Iris pigment epithelial cell (primary cell): ENCODE measurements around the gene PEDS1.
"Not testable (repeated sequence)": the region's sequence is repeated elsewhere in the genome, so short reads cannot be mapped to it uniquely, and the experiment has no call there.

Experiments
- DNase-seq: peaks from one replicate; pipeline ENCODE4 v3.0.0-alpha.2; 2011; ENCODE audit warnings: low read depth

Gene PEDS1

DNA sequence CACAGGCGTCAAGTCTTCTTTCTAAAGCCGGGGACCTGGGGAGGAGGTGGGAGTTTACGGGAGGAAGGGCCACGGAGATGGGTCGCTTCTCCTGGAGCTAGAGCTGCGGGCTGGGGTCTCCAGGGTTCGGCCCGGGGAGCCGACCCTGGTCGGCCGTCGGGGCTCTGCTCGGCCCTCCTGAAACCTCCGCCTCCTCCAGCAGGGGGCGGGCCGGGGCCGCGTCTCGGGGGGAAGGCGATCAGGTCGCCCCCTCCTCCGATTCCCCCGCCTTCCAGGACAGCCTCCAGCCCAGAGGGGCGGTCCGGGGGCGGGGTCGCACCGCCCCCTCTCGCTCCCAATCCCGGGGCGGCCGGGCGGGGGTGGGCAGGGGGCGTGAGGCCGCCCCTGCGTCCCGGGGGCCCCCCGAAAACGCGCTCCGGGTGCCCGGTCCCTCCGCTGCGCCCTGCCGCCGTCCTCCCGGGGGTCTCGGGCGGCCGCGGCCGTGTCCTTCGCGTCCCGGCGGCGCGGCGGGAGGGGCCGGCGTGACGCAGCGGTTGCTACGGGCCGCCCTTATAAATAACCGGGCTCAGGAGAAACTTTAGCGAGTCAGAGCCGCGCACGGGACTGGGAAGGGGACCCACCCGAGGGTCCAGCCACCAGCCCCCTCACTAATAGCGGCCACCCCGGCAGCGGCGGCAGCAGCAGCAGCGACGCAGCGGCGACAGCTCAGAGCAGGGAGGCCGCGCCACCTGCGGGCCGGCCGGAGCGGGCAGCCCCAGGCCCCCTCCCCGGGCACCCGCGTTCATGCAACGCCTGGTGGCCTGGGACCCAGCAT lies 36.9 kb upstream of the PEDS1 start, which contains the start of gene CEBPB:
TSS of gene CEBPB (plus strand) at position 580 of the 814 bp plus-strand sequence. CDS start at position 784, 204 bp downstream.
- peak; percentile 82 for DNase-seq

DNA sequence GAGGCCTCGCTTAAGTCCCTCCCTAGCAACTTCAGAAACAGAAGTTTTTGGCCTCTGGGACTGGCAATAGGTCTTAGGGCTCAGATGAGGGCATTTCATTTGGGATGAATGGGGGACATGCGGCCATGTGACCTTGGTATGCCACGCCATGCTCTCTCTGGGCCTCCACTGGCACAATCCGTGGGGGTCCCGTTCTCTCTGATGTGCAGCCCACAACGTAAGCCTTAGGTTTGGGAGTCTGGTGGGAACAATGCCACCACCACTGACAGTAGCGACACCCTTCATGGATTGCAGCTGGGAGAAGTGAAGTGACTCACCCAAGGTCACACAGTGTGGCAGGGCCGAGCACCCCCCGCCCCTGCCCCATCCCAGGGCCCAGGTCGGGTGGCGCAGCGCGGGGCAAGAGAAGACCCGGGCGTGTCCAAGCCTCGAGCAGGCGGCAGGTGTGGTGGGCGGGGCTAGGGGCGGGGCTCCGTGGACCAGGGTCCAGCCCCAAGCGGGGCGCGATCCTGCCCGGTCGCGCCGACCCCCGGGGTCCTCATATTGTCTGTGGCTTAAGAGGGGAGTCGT lies 36.2 kb upstream of the PEDS1 start:
- no peak for DNase-seq

DNA sequence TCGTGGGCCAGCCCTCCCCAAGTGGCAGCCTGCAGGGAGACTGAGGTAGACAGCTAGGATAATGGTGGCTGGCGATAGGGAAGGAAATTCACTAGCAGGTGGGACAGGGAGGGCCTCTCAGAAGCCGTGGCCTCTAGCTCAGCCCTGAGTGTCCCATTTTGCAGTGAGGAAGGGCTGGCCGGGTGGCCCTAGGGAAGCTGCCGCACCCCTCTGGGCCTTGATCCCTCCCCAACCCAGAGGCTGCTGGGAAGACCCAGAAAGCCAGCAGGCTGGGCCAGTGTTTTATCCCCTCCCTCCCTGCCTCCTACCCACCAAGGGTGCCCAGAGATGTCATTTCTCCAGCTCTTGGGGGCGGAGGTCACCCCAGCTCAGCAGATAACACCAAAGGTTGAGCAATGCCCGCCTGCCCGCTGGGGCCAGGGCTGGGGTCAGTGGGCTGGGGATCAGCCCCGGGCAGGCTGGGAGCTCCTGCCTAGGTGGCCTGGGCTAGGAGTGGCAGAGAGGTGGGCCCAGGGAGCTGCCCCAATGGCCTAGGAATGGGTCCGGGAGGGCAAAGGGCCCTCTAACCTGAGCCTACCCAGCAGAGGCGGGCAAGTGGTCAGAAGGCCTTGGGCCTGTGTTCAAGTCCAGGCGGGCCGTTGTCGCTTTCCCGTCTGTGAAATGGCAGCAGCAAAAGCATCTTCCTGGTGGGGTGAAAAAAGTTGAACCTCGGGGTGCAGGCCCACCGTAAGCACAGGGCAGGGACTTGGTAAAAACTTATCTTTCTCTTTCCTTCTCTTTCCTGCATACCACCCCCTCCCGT lies 35.6 kb upstream of the PEDS1 start:
- DNase-seq, result no peak

DNA sequence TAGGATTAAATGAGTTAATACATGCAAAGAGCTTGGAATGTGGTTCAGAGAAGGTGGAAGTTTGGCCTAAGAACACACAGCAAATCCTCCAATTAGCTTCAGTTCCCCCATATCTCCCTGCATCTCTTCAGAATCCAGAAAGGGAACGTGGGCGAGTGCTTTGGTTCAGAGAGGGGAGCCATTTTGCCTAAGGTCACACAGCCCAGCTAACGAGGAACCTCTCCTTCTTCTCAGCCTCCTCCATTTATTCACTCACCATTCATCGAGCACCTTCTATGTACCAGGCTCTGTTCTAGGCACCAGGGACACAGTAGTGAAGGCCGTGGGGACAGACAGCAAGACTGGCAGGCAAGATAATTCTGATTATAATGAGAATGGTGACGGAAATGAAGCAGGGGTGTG lies 34.8 kb upstream of the PEDS1 start:
- DNase-seq, result no peak

DNA sequence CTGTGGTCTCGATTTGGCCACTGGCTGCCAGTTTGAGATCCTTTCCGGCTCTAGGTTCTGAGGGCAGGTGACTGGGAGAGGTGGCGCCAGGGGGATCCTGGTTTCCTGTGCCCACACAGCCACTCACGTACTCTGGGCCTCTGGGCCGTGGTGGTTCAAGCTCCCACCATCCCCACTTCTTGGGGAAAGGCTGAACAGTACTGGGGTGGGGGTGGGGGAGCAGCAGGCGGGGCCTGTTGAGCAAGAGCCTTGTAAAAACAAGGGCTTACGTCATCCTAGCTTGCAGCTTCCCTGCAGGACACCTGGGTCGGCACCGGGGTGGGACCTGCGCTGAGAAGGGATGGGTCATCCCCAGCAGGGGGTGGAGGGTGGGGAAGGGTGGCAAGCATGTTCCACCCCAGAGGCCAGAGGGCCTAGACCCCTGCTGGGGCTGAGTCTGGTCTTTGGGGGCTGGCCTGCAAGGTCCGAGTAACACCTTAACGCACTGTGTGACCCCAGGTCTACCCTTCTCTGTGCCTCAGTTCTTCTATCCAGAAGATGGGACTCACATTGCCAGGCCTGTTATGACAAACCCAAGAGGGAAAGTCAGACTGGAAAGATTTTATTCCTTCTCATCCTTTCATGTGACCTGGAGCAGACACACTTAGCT lies 34.0 kb upstream of the PEDS1 start:
- peak; percentile 84 for DNase-seq

DNA sequence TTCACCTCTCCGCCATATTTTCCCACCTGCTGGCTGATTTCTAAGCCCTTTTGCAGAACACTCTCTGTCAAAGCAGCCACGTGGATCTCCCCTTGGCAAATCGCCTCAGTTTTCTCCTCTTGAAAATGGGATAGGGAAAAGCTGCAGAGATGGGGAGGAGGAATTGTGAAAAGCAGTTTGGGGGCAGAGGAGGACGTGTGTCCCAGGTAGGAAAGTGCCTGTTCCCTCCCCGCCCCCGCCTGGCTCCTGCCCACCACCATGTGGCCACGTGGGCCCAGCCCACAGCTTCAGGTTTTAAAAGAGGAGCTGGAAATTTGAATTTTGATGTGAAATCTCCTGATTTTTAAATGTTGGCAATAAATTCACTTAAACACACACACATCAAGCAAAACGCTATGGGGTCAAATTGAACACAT lies 33.5 kb upstream of the PEDS1 start:
- DNase-seq, result no peak

DNA sequence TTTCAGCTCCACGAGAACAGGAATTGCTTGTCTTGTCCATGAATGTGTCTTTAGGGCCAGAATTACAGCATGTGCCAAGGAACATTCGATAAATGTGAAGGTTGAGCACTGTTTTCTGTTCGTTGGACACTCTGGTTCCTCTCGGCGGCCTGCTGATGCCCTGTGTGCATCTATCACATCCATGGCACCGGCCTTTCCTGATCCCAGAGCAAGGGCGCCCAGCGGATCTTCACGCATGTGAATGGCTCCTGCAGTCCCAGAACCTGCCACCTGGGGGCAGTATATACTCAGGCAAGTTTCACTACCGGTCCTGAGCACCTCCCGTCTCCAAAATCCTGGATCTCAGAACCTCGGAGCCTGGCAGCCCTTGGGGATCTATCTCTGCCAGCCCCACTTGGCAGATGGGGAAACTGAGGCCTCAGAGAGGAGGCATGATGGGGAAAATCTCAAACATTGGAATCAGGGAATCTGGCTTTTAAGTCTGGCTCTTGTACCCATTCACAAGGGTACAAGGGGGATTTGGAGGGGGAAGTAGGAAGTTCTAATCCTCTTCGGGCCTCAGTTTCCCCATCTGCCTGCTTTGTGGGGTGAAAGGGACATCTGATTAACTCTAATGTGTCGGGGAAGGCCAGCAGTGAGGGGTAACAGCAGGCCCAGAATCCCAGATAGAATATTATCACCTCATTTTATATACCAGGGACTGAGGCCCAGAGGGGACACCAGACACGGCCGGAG lies 32.8 kb upstream of the PEDS1 start:
- DNase-seq, result peak; percentile 71

DNA sequence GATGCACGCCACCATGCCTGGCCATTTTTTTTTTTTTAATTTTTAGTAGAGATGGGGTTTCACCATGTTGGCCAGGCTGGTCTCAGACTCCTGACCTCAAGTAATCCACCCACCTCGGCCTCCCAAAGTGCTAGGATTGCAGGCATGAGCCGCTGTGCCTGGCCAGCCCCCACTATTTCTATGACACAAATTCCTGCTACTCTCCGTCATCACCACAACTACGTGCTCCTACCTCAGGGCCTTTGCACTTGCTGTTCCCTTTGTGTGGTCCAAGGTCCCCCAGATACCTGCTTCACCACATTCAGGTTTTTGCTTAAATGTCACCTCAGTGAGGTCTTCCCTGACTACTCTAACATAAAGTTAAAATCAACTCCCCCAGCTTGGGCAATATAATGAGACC lies 31.9 kb upstream of the PEDS1 start:
- DNase-seq, result no peak

DNA sequence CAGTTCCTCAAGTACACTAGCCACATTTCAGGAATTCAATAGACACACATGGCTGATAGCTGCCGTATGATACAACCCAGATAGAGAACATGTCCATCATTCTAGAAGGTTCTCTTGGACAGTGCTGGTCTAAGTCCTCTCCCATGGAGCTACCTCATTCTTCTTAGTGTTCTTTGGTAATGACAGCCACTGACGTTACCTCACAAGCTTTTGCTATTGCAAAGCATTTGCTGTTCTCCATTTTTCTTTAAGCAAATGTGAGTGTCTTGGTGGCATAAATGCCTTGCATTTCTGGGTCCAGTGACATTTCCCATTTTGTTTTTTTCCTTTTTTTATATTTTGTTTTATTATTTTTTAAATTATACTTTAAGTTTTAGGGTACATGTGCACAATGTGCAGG lies 28.8 kb upstream of the PEDS1 start:
- no peak for DNase-seq

DNA sequence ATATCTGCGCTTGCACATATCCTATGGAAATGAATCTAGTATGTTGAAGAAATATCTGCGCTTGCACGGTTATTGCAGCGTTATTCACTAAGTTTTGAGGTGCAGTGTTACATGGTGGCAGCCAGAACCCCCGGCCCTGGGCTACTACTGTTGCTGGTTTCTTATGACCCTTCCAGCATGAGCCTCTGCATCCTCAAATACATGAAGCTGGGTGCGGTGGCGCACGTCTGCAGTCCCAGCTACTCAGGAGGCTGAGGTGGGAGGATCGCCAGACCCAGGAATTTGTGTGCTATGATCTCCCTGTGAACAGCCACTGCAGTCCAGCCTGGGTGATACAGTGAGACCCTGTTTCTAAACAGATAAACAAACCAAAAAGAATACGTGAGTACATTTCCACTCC lies 27.8 kb upstream of the PEDS1 start:
- no peak for DNase-seq

DNA sequence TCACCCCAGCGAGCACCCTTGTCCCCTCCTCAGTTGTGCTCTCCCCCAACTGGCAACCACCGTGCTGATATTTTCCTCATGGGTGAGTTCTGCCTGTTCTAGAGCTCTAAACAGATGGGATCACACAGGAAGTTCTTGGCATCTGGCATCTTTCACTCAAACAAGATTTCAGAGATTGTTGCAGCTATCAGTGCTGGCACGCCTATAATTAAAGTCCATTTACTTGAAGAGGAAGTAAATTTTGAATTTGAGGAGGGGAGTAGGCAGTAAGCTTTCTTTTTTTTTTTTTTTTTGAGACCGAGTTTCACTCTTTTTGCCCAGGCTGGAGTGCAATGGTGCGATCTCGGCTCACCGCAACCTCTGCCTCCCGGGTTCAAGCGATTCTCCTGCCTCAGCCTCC lies 25.1 kb upstream of the PEDS1 start:
- not testable (repeated sequence) for DNase-seq

DNA sequence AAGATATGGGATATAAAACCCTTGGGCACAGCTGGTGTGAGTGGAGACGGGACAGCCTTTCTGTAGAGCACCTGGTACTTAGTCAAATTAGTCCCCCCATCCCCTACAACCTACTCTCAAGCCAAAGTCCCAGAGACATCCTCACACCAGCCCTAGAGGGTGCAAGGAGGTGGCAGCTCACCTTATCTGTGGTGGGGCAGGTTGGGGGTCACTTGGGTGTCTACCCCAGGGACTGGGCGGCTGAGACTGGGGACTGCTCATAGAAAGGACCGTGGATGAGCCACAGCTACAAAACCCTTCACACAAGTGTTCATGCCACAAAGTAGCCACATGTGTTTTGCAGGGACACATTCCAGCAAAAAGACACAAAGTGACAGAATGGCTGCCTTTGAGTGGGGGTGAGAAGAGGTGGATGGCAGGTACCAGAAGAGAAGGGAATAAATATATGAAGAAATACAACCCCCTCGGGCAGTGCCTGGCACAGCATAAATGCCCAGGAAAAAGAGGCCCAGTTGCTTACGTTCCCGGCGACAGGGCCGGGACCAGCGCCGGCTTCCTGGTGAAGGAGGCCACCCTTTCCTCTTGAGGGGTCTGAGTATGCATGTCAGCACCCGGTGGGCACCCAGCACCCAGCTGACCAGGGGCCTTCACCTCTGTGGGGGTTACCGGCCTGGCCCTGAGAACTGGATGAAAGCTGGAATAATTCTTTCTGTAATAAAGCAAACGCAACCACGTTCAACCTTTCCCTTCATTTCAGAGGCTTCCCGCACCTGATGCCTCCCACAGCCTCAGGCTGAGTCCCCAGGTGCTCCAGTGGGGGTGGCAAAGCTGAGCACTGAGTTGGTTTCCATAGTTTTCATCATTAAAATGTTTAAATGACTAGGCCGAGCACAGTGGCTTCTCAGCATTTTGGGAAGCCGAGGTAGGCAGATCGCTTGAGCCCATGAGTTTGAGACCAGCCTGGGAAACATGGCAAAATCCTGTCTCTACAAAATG lies 22.7 kb upstream of the PEDS1 start:
- no peak for DNase-seq

DNA sequence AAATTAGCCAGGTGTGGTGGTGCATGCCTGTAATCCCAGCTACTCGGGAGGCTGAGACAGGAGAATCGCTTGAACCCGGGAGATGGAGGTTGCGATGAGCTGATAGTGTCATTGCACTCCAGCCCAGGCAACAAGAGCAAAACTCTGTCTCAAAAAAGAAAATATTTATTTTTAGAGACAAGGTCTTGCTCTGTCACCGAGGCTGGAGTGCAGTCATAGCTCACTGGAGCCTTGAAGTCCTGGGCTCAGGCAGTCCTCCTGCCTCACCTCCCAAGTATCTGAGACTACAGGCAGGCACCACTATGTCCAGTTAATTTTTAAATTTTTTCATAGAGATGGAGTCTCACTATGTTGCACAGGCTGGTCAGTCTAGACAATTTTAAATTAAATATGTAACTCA lies 20.9 kb upstream of the PEDS1 start:
- DNase-seq, result no peak

DNA sequence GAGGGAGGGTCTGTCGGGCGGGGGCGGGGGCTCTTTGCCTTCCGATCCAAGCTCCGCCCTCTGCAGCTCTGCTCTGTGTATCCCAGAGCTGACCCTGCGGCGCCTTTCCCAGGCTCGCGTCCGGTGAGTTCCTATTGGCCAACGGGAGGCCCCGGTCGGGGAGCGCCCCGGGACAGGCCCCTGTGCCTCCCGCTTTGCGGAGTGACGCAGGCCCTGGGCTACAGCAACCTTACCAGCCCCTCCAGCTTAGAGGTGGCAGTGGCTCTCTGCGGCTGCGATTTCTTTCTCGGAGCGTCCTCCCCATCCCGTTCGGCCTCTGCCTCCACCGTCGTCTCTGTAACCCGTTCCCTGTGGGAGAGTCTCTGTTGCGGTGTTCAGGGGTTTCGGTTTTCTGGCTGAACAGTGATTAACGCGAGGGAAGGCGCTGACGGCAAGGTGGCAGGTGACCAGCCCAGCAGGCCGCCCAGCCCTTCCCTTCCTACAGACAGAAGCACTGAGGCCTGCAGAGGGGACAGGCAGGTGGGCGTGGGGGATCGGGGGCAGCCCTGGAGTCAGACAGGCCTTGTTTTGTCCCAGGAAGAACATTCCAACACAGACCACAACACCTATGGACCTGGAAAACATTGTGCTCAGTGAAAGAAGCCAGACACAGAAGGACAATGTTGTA lies 19.0 kb upstream of the PEDS1 start:
- DNase-seq, result peak; percentile 75

DNA sequence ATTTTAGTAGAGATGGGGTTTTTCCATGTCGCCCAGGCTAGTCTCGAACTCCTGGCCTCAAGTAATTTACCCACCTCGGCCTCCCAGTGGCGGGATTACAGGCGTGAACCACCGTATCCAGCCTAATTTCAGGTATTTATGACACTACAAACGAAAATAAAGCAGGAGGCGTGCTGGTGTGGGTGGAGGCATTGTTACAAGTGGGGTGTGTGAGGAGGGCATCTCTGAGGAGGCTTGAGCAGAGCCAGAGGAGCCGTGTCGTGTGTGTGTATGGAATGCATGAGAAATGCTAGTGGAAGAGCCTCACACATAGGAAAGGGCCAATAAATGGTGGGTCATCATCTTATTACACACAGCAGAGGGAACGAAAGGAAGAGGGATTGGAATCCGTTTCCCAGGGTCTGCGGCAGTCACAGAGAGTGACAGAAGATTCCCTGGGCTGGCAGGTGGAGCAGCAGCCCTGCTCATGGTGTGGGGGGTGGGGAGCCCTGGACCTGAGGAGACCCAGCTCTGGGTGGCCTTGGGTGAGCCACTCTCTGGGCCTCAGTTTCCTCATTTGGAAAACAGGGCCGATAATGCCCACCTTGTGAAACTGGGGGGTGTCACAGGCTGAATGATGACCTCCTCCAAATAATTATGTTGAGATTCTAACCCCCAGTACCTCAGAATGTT lies 17.2 kb upstream of the PEDS1 start:
- DNase-seq, result no peak

DNA sequence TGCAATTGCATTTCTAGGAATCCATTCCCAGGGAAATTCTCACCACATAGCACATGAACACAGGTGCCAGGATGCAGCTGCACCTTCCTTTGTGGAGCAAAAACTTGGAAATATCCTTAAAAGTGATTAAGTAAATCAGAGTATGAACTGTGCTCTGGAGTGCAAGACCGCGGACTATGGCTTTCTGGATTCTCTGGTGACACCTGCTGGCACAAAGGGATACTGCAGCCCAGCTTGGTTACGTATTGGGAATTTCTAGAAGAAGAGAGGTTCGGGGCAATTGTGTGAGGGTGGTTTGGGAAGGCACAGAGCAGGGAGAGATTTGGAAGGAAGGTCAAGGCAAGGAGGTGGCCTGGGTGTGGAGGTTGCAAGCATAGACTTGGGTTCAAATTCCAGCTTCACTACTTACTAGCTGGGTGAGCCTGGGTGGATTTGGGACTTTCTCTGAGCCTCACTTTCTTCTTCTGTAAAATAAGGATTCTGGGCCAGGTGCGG lies 15.9 kb upstream of the PEDS1 start:
- DNase-seq, result peak; percentile 67

DNA sequence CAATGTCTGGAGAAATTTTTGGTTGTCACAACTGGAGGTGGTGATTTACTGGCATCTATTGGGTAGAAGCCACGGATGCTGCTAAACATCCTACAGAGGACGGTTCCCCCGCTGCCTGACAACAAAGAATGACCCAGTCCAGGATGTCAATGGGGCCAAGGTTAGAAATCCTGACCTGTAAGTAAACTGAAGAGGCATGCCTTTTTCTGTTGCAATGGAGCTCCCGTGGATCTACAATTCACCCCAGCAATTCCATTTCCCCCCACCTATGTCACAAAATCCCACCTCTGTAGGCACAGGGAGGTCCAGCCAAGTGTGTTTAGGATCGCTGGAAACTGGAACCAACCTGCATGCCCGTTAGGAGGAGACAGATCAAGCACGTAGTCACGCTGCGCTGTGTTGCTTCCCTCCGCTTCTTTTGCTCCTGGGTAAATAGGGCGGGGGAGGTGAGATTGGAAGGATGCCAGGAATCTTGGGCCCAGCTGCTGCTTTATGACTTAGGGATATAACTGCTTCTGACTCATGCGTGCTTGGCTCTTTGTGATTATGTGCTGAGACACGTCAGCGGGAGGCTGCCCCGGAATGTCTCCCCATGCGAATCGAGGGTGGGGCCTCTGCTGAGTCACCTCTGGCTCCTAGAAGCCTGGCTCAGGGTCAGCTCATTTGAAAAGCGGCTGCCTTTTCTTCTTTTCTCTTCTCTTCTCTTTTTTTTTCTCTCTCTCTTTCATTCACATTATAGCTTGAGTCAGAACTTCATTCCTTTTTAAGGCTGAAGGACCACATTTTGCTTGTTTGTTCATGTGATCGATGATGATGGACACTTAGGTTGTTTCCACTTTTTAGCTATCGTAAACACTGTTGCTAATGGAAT lies 12.4 kb upstream of the PEDS1 start:
- DNase-seq, result peak; percentile 100
